ENCODE results near the gene BACH2. TPM values are rescaled to one million over a fixed set of nuclear protein-coding genes. Genes with fewer than 3 reads are reported as not detected.
A peak's percentile ranks its signal among the peaks of the same experiment; 100 is the strongest.

Gene BACH2
- polyA plus RNA-seq, 1 donor (not counting 4 experiments of a cell fraction or from before 2014, with no cell fraction given), result 0.50 TPM

DNA sequence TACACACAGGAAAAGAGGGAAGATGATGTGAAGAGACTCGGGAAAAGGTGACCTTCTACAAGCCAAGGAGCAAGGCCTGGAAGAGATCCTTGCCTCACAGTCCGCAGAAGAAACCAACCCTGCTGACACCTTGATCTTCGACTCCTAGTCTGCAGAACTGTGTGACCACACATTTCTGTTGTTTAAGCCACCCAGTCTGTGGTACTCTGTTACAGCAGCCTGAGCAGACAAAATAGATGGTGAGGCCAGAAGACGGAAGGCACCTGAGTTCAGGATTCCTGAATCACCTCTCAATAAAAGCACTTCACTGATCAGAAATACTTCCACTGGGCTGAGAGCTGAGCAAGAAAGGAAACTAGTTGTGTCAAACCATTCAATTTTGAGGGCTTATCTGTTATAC, 103.3 kb downstream of the BACH2 start:
- no peak for TF ChIP-seq EZH2 (IDR thresholded peaks at IDR 0.05; ENCODE audit: low read length)
- Histone ChIP-seq H3K4me3 (ENCODE audit: control insufficient read depth in 2 of 3, extremely low read depth in 1 of 3, insufficient read depth in 2 of 3, low read depth in 1 of 3, low read length in 3 of 3) (no peak overlapping the region), H4K20me1 (ENCODE audit: control insufficient read depth, extremely low read depth, insufficient read depth, low read length) (no peaks in the 10 kb centered on the region), H3K27ac (ENCODE audit: control insufficient read depth, insufficient read depth, low read length) (no peak overlapping the region), H3K9me1 (ENCODE audit: control insufficient read depth, extremely low read depth, insufficient read depth, low read length) (no peaks in the 10 kb centered on the region), H3K27me3 (ENCODE audit: control insufficient read depth, extremely low read depth, insufficient read depth, low read length) (no peaks in the 10 kb centered on the region), H3K79me2 (ENCODE audit: control insufficient read depth, insufficient read depth, low read length) (no peaks in the 10 kb centered on the region), H3K4me1 (ENCODE audit: control insufficient read depth, extremely low read depth, insufficient read depth, low read length) (peaks cover 6% of the 10 kb centered on the region), H2AFZ (ENCODE audit: control insufficient read depth, low read length) (no peak overlapping the region), H3K9me3 (ENCODE audit: control insufficient read depth, low read depth, low read length) (no peaks in the 10 kb centered on the region), H3K9ac (ENCODE audit: control insufficient read depth, extremely low read depth, insufficient read depth, low read length) (no peak overlapping the region), H3K36me3 (ENCODE audit: control insufficient read depth in 2 of 2, extremely low read depth in 1 of 2, insufficient read depth in 2 of 2, low read length in 2 of 2) (no peaks in the 10 kb centered on the region), H3K4me2 (ENCODE audit: control insufficient read depth, extremely low read depth, insufficient read depth, low read depth, low read length) (no peak overlapping the region)
- FAIRE-seq (no peak), DNase-seq (ENCODE audit: low read depth, low spot score) (no peak)
- dilution Hi-C loops (cut with MboI; ENCODE audit: extremely low pct_ligation_motif_present, low sequenced_read_pairs), result no loop called here

DNA sequence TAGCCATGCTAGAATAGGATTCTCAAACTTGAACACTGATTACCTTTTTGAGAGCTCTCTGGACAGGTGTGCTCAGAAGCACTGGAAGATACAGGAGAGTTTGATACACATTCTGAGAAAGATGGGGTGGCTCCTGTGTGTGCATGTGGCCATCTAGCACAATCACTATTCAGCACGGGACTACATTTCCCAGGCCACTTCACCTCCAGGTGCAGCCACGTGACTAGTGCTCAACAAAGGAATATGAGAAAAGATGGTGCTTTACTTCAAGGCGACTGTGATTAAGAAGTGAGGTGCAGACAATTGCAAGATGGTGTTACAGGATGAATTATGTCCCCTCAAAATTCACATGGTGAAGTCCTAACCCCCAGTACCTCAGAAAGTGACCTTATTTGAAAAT, 103.8 kb downstream of the BACH2 start:
- Histone ChIP-seq H3K4me2 (ENCODE audit: control insufficient read depth, extremely low read depth, insufficient read depth, low read depth, low read length) (no peak overlapping the region), H4K20me1 (ENCODE audit: control insufficient read depth, extremely low read depth, insufficient read depth, low read length) (no peaks in the 10 kb centered on the region), H3K36me3 (ENCODE audit: control insufficient read depth in 2 of 2, extremely low read depth in 1 of 2, insufficient read depth in 2 of 2, low read length in 2 of 2) (no peaks in the 10 kb centered on the region), H3K27ac (ENCODE audit: control insufficient read depth, insufficient read depth, low read length) (no peak overlapping the region), H3K9me1 (ENCODE audit: control insufficient read depth, extremely low read depth, insufficient read depth, low read length) (no peaks in the 10 kb centered on the region), H3K9ac (ENCODE audit: control insufficient read depth, extremely low read depth, insufficient read depth, low read length) (no peak overlapping the region), H3K79me2 (ENCODE audit: control insufficient read depth, insufficient read depth, low read length) (no peaks in the 10 kb centered on the region), H3K4me1 (ENCODE audit: control insufficient read depth, extremely low read depth, insufficient read depth, low read length) (peaks cover 6% of the 10 kb centered on the region), H2AFZ (ENCODE audit: control insufficient read depth, low read length) (no peak overlapping the region), H3K27me3 (ENCODE audit: control insufficient read depth, extremely low read depth, insufficient read depth, low read length) (no peaks in the 10 kb centered on the region), H3K9me3 (ENCODE audit: control insufficient read depth, low read depth, low read length) (no peaks in the 10 kb centered on the region), H3K4me3 (ENCODE audit: control insufficient read depth in 2 of 3, extremely low read depth in 1 of 3, insufficient read depth in 2 of 3, low read depth in 1 of 3, low read length in 3 of 3) (no peak overlapping the region)
- dilution Hi-C loops (cut with MboI; ENCODE audit: extremely low pct_ligation_motif_present, low sequenced_read_pairs), result no loop called here
- FAIRE-seq, result peak; percentile 44
- no peak for DNase-seq (ENCODE audit: low read depth, low spot score)
- TF ChIP-seq, protein P1, sequence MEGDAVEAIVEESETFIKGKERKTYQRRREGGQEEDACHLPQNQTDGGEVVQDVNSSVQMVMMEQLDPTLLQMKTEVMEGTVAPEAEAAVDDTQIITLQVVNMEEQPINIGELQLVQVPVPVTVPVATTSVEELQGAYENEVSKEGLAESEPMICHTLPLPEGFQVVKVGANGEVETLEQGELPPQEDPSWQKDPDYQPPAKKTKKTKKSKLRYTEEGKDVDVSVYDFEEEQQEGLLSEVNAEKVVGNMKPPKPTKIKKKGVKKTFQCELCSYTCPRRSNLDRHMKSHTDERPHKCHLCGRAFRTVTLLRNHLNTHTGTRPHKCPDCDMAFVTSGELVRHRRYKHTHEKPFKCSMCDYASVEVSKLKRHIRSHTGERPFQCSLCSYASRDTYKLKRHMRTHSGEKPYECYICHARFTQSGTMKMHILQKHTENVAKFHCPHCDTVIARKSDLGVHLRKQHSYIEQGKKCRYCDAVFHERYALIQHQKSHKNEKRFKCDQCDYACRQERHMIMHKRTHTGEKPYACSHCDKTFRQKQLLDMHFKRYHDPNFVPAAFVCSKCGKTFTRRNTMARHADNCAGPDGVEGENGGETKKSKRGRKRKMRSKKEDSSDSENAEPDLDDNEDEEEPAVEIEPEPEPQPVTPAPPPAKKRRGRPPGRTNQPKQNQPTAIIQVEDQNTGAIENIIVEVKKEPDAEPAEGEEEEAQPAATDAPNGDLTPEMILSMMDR (optimal IDR thresholded peaks at IDR 0.05 in 1 of 3, IDR thresholded peaks at IDR 0.05 in 1 of 3, conservative IDR thresholded peaks at IDR 0.05 in 1 of 3; ENCODE audit: extremely low read depth in 1 of 3, insufficient read depth in 2 of 3, low read length in 3 of 3), result no peak
- TF ChIP-seq EZH2 (IDR thresholded peaks at IDR 0.05; ENCODE audit: low read length), result no peak

DNA sequence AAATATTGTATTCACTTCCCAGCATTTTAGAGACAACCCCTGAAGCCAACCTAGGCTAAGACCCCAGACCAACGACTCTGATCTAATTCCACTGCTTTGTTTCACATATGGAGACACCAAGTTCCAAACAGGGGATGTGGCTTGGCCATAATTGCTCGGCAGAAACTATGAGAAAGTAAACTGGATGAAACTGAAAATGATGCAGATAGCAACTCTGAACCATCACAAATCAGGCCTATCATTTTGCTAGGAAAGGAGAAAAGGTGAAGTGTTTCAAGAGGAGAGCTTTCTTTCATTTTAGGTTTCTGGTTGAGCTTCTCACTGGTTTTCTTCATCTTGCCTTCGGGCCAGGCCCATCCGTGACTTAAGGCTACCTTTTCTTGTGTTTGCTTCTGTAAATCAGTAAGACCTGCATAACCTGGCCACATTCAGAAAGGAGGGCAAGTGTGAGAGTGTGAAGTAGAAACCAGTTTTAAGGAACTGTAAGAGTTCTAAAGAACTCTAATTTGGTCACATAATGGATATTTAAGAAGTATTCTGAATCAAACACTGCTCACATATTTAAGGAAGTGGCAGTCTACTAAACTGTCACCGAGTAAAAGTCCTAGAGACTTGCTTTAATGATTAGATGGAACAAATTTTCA, 105.8 kb downstream of the BACH2 start:
- Histone ChIP-seq H3K36me3 (ENCODE audit: control insufficient read depth in 2 of 2, extremely low read depth in 1 of 2, insufficient read depth in 2 of 2, low read length in 2 of 2) (no peaks in the 10 kb centered on the region), H3K27ac (ENCODE audit: control insufficient read depth, insufficient read depth, low read length) (no peak overlapping the region), H3K4me1 (ENCODE audit: control insufficient read depth, extremely low read depth, insufficient read depth, low read length) (peaks cover 17% of the 10 kb centered on the region), H3K79me2 (ENCODE audit: control insufficient read depth, insufficient read depth, low read length) (no peaks in the 10 kb centered on the region), H3K9me1 (ENCODE audit: control insufficient read depth, extremely low read depth, insufficient read depth, low read length) (no peaks in the 10 kb centered on the region), H3K4me3 (ENCODE audit: control insufficient read depth in 2 of 3, extremely low read depth in 1 of 3, insufficient read depth in 2 of 3, low read depth in 1 of 3, low read length in 3 of 3) (no peak overlapping the region), H3K9ac (ENCODE audit: control insufficient read depth, extremely low read depth, insufficient read depth, low read length) (no peak overlapping the region), H2AFZ (ENCODE audit: control insufficient read depth, low read length) (no peak overlapping the region), H3K9me3 (ENCODE audit: control insufficient read depth, low read depth, low read length) (no peaks in the 10 kb centered on the region), H3K4me2 (ENCODE audit: control insufficient read depth, extremely low read depth, insufficient read depth, low read depth, low read length) (no peak overlapping the region), H3K27me3 (ENCODE audit: control insufficient read depth, extremely low read depth, insufficient read depth, low read length) (no peaks in the 10 kb centered on the region), H4K20me1 (ENCODE audit: control insufficient read depth, extremely low read depth, insufficient read depth, low read length) (no peaks in the 10 kb centered on the region)
- DNase-seq (ENCODE audit: low read depth, low spot score) (no peak), FAIRE-seq (no peak)
- dilution Hi-C loops (cut with MboI; ENCODE audit: extremely low pct_ligation_motif_present, low sequenced_read_pairs), result no loop called here
- TF ChIP-seq, protein P1 (optimal IDR thresholded peaks at IDR 0.05 in 1 of 3, IDR thresholded peaks at IDR 0.05 in 1 of 3, conservative IDR thresholded peaks at IDR 0.05 in 1 of 3; ENCODE audit: extremely low read depth in 1 of 3, insufficient read depth in 2 of 3, low read length in 3 of 3), result no peak
- TF ChIP-seq EZH2 (IDR thresholded peaks at IDR 0.05; ENCODE audit: low read length), result no peak

All from keratinocyte (primary cell).